ENCODE measurements around the gene DIP2A.

GRCh38 chr21:46434322-46434958 is 24.3 kb upstream of the DIP2A start:
- TF ChIP-seq CTCF (IDR thresholded peaks at IDR 0.05) (no peak), POLR2AphosphoS5 (IDR thresholded peaks at IDR 0.05) (no peak), EP300 (IDR thresholded peaks at IDR 0.05) (no peak), POLR2A (IDR thresholded peaks at IDR 0.05) (no peak)
